Kidney tubule cell (primary cell): ENCODE results near the gene GFPT1.
A peak's percentile ranks its signal among the peaks of the same experiment; 100 is the strongest.

Experiments
- DNase-seq: peaks from one replicate; pipeline ENCODE4 v3.0.0-alpha.2; 2018; ENCODE audit warnings: low spot score

Gene GFPT1

DNA sequence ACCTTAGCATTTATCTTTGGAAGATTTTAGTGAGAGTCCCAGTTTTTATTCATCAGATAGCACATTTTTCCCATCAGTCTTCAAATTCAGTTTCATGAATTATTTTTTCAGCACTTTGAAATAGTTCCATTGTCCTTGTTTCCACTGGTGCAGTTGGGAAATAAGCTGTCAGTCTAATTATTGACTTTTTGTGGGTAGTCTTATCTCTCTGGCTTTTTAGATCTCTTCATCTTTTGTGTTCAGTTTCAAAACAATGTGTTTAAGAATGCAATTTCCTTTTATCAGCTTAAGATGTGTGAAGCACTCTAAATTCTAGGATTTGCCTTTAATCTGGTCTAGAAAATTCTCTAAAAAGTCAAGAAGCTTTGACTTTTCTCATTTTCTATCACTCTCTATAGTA is 70.5 kb downstream of the GFPT1 start:
- DNase-seq: no peak

DNA sequence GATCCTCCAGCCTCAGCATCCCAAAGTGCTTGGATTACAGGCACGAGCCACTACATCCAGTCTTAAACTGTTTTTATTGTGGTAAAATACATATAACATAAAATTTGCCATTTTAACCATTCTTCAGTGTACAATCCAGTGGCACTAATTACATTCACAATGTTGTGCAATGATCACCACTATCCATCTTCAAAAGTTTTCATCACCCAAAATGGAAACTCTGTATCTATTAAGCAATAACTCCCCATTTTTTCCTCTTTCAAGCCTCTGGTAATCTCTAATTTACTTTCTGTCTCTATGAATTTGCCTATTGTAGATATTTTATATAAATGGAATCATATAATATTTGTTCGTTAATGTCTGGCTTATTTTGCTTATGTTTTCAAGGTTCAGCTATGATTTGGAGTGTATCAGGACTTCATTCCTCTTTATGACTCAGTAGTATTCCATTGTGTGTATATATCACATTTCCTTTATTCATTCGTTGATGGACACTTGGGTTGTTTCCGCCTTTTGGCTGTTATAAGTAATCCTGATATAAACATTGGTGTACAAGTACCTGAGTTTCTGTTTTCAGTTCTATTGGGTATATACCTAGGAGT is 71.8 kb downstream of the GFPT1 start:
- DNase-seq: no peak

DNA sequence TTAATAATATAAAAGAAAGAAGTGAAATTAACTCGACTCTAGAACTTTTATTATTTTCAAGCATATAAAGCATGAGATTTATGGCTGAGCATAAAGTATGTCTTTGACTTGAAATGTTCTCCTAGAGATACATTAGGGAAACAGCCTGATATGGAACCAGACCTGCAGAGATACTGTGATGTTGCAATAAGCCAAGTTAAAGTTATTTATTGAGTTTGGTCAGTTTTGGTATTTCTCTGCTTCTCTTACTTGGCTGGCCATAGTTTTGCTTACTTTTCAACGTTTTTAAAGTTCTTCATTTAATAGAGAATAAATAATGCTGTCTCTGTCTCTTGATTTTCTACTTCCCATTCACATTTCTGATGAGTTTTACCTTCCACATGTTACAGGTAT is 76.0 kb downstream of the GFPT1 start:
- no peak for DNase-seq

DNA sequence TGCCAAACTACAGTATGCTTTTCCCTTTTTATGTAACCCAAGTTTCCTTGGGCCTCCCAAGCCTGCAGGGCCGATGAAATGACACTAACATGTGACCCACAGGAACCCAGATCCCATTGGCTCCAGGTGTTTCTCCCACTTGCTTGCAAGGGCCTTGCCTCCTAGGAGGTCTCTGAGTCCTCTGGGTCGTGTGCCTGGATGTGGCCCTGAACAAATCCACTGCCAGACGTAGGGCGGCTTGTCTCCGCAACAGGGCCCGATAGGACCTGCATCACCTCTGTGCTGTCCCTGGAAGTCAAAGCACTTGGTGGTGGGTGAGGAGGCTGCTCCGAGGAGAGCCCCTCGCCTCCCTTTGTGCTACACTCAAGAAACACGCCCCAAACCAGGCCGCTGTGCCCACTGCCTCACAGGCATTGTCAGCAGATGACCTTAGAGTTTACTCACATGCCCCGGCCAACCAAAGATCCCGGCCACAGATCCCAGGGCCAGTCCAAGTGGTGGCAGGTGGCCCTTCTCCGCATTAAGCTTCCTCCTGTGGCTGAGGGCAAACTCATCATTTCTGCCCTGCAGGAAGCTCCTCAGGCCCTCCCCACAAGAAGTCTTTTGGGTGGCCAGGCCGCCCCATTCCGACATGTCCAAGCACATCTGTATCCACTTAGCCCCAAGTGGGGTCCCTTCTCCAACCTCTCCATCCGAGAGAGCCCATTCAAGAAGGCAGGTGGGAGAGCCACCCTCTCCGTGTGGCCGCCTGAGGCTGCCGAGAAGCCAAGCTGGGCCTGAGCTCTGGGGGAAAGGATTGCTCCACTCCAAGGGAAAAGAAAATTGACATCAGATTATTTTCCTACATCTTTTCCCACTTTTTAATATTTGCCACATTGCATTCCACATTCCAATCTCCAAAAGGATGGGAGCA is 76.7 kb downstream of the GFPT1 start:
- no peak for DNase-seq

DNA sequence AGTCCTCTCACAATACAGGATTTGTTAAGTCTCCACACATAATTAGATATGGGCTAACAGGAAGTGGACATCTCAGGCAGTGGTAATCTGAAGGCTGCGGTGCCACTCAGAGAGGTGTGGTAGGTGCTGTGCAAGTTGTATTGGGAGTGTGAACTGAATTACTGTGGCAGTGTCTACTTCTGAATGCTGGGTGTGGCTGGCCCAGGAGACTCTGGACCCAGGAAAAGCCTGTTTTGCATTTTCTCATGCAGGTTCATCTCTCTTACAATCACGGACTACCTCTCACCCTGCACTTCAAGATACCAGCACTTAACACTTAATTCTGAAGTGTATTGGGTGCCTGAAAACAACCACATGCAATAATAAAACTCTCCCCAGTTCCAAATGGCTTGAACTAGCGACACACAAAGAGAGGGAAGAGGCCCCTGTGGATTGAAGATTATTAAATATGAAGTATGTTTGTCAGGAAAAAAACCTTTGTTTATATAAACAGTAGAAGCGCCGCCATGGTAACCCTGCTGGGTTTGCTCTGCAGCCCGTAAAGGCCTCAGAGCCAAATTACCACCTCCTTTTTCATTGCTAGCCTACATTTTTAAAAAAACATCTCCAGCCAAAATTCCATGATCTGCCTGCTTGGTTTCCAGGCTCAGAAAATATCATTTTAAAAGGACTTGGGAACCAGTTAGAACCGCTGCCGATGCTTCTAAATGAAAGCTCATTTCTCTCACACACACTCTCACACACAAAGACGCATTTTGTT is 77.5 kb downstream of the GFPT1 start:
- peak; percentile 16 for DNase-seq

DNA sequence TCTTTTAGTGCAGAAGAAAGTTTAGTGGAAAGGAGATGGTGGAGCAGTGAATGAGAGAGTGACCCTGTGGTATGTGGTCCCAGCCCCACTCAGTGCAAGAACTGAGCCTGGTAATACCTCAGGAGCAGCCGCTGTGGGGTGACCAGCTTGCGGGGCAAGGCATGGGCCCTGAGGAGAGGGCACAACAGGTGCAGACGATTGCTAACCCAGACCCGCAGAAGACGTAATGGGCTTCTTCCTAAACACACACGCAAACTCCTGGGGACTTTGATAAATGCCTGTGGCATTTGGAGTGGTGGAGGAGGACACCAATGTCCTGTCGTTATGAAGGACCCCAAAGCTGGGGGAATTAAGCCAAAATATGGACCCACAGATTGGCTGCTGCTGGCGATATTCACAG is 78.7 kb downstream of the GFPT1 start:
- no peak for DNase-seq

DNA sequence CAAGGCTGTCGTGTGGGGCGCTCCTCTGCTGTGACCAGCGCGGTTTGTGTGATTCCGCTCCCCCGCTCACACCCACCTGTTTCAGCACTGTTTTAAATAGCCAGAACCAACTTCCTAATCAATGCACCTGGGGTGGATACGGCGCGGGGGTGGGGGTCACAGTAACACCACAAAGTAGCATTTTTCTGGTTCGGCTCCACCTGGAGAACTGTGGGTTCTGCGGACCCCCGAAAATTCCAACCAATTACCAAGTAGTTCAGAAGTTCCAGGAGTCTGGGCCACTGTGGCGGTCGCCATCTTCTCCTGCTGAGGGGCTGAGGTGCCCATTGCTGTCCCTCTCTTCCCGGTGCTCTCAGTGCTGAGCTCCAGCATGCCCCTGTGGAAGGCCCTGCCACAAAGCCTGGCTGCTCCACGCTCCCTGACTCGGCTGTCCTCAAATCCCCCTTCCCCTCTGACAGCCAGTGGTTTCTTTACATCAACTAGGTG is 79.4 kb downstream of the GFPT1 start:
- no peak for DNase-seq

DNA sequence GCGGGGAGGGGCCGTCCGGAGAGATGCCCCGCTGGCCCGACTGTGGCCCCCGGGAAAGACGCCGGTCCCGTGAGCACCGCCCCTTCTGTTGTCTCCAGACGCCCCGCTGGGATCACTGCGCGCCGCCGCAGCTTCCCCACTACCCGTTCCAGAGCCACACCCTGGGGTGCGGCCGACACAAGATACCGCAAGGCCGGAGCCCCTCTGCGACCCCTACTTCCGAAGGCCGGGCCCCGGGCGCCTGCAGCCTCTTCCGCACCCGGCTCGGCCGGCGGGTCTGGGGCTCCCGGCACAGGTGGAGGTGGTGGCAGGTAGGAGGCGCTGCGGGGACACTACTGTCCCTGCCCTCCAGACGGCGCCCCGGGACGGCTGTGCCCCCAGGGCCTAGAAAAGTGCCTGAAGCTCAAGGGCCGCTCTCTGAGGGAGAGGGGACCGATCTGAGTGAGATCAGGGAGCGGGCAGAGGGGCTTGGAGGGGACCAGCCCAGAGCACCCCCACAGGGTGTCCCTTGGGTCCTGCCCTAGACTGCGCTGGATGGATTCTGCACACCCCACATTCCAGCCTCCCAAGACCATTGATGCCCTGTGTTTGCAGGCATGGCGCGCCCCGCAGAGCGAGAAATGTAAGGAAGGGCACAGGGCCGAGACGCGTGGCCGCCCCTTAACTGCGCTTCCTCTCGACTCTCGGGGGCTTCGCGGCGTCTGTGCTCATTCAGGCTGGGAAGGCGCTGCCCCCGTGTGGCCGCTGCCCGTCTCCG is 80.0 kb downstream of the GFPT1 start:
- DNase-seq: peak; percentile 77

DNA sequence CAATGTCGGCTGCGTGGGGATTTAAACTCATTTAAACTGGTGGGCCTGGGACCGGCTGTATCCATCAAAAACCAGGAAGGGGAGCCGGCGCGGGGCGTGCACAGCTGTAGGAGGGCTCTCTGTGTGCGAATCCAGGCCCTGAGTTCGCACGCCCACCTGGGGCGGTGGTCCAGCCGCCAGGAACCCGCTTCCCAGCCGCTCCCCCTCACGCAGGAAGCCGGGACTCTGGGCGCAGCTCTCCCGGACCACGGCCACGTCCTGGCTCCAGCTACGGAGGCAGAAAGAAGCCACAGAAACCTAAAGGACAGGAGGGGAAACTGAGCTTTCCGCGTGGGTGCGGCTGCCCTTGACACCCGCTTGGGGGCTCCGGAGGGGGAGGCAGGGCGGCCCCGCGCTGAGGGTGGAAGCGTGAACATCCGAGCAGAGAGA is 80.6 kb downstream of the GFPT1 start:
- no peak for DNase-seq

DNA sequence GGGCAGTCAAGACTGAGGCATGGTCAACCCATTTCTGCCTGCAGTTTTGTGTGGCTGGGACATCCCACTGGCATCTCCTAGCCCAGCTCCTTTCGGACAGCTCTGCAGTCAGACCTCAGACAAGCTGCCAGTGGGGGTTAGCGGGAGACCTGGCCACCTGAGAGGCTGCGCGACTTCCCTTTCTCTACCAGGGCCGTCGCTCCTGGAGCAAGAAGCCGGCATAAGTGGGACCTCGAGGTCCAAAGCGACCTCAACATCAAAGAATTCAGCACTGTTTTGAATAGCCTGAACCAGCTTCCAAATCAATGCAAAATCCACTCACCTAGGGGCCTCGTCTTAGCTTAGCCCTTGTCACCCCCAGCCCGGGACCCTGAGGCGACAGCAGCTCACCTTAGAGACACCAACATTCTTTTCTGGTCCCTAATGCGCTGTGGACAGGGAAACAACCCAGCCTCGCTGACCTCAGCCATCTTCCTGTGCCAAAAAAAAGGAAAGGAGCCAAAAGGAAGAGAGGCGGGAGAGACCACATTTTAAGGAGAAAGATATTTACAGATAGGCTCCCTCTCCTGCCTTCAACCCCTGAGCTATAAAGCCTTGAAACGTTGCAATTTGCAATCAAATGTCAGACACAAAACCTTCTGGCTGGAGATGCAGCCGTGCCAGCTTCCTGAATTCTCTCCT is 81.2 kb downstream of the GFPT1 start:
- no peak for DNase-seq

DNA sequence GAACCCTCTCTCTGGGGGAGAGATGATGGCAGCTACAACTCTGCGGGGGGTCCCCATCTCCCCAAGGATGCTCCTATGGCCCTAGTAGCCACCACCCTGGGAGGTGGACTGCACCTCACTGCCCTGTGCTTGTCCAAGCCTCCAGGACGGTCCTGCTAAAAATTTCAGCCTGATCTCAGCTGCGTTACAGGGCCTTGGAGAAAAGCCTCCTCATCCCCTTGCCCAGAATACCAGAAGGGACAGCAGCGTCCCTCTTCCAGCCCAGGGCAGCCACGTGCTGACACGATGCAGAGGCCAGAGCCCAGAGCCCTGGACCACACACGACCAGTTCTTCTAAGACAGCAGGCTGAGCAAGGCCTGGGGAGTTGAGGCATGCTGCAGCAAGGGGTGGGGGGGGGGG is 81.9 kb downstream of the GFPT1 start:
- no peak for DNase-seq

DNA sequence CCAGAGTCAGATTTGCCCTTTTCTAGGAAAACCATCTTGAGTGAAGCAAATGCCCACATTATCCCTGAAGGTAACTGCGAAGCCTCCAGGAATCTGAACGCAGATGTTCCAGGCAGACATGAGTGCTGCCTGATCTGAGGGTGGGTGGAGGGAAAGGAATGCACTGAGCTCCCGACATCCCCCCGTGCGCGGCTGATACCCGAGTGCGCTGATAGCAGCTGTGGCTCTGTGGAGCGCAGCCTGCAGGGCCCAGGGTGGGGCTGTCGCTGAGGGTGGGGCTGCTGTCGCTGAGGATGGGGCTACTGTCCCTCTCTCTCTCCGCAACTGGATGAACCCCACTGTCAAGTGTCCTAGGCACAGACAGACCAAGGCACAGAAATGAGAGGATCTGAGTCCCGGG is 82.4 kb downstream of the GFPT1 start:
- no peak for DNase-seq

DNA sequence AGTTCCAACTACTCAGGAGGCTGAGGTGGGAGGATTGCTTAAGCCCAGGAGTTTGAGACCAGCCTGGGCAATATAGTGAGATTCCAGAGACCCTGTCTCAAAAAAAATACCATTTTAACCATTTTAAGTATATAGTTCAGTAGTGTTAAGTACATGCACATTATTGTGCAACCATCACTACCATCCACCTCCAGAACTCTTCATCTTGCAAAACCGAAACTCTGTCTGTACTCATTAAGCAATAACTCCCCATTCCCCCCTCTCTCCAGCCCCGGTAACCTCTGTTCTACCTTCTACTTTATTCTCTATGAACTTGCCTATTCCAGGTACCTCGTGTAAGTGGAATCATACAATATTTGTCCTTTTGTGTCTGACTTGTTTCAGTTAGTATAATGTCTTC is 86.4 kb downstream of the GFPT1 start:
- no peak for DNase-seq

DNA sequence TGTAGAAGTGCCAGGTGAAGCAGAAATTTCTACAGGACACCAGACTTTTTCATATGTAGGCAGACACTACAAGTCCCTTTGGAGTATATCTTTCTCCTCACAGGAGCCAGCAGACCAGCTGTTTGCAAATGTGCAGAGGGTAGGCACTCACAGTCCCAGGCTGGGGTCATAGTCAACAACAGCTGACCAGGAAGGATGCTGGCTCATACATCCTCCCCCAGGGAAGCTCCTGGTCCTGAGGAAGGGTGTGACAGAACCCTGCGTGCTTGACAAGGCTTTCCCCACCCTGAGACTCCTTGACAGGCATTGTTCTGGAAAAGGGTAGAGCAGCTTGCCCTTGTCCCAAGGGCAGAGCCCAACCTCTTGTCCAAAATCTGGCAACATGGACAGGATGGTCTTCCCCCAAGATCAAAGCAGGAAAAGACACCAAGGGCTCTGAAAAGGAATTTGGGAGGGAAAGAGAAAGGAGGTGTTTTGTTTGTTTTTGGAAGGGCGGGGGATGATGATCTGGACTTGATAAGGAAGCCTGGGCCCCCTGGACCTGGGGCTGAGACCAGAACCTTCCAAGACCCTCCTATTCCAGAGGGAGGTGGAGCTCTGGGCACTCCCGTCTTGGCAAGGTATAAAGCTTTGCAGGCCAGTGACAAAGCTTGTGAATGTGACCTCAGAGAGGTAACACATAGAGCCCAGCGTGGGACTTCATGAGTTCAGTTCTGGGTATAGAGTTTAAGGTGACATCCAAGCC is 87.1 kb downstream of the GFPT1 start:
- no peak for DNase-seq

DNA sequence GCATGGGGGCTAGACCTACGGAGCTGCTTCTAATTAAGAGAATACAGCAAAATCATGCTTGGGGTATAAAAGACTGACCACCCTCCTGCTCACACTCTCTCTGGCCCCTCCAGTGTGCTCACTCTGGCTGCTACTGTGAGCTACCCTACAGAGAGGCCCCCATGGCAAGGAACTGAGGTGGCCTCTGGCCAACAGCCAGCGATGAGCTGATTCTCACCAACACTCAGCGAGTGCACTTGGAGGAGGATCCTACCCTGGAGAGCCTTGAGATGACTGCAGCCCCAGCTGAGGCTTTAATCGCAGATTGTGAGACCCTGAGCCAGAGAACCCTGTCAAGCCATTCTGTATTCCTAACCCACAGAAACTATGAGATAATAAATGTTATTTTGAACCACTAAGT is 88.2 kb downstream of the GFPT1 start:
- peak; percentile 50 for DNase-seq

DNA sequence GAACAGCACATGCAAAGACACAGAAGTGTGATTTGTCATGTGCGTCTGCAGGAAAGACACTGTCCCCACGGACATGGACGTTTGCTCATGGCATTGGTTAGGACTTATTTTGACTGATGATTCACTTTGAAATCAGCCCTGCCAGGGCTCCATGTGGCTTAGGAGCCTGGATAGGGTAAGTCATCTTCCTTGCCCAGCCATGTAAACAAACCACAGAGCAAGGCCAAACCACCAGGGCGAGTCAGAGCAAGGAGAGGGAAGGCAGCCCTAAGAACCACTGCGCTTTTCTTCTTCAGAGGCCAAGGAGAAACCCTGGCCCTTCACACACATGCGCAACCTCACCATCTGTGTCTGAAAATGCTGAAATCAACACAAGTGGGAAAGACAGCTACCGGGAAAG is 88.8 kb downstream of the GFPT1 start:
- peak; percentile 97 for DNase-seq

DNA sequence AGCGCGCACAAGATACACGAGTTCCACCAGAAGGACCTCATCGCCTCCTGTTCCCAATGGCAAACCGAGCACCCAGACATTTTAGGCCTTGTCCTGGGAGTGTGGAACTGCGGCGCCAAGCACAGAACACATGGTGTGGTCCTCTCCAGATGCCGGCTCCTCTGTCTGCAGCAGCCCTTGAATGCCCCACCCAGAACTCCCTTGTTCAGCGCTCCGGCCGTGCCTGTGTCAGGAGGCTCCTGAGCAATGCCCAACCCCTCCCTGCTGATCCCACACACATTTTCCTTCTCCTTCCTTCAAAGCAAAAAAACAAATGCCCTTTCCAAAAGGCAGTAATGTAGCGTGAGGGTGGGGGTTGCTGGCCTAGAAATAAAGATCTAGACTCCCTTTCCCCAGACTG is 89.8 kb downstream of the GFPT1 start:
- no peak for DNase-seq

DNA sequence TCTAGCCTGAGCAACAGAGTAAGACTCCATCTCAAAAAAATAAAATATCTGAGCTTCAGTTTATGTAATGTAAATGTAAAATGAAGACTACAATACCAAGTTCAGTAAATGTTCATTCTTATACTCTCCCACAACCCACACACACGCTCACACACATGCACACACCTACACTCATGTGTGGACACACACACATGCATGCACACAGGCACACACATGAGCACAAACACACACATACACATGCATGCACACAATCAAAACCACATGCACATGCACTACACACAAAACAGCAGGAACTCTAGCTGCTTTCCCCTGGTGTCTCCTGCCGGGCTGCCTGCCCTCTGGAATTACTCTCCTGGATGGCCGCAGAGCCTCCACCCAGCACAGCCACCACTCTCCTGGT is 90.6 kb downstream of the GFPT1 start:
- DNase-seq: no peak

DNA sequence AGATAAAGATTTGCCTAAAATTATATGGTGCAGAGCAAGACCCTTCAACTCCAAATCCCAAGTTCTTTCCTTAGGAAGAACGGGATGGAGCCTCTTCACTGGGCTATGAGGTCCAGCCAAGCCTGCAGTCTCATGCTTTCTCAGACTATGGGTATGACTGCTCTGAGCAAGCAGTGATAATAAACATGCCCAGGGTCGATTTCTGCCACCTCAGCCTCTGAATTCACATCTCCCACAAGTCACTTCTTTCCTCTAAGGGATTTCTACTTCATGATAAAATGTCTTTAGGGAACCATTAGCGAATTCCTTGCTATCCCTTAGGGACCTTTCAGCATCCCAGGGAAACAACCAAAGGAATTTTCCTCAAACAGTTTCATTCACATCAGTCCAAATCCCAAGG is 94.8 kb downstream of the GFPT1 start:
- no peak for DNase-seq

DNA sequence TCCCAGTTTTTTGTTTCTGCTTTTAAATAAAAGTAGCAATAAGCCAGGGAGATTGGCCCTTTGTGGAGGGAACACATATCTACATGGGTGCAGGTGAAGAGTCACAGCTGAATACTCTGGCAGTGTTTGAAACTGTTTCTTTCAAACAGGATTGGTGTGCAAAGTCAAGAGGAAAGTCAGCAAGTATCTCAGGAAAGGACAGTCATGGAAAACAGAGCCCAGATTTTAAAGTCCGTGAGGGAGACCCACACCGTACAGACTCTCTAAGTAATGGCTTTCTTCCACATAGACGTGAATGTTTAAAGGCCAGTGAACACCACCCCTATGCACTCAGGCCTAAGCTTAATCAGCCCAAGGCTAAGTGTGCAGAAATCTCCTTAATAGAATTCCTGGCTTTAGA is 95.3 kb downstream of the GFPT1 start:
- DNase-seq: no peak
